K562 (cell line): ENCODE data around the gene PPIH. TPM values are rescaled to one million over a fixed set of nuclear protein-coding genes. Genes with fewer than 3 reads are reported as not detected.

ENCODE experiments used
- CHAMP1 ChIP-seq: fragments of 450-650 bp; IDR thresholded peaks from 2 replicates; pipeline ENCODE4 v1.6.1; 2016; ENCODE audit warnings: mild to moderate bottlenecking
- E2F3 ChIP-seq: fragments of 250-450 bp; sonication (Bioruptor Pico); IDR thresholded peaks from 2 replicates; pipeline ENCODE4 v1.4.0; 2020; ENCODE audit warnings: mild to moderate bottlenecking
- FOXK2 ChIP-seq, 2 experiments: fragments of 450-650 bp; IDR thresholded peaks in 1 of 2; conservative IDR thresholded peaks in 1 of 2; 2 replicates each; pipeline ENCODE4 v1.6.1; 2016; ENCODE audit warnings: low read depth in 2 of 2, mild to moderate bottlenecking in 1 of 2
- HDAC8 ChIP-seq: fragments of 450-650 bp; IDR thresholded peaks from 2 replicates; pipeline ENCODE4 v1.6.1; 2016; ENCODE audit warnings: mild to moderate bottlenecking, missing genetic modification characterization, moderate library complexity, missing compliant biosample characterization
- HMG20B ChIP-seq: fragments of 250-450 bp; sonication (Bioruptor Pico); IDR thresholded peaks from 2 replicates; pipeline ENCODE4 v1.5.0; 2021; ENCODE audit warnings: mild to moderate bottlenecking
- HOXB6 ChIP-seq: fragments of 250-450 bp; sonication (Bioruptor Pico); IDR thresholded peaks from 2 replicates; pipeline ENCODE4 v1.5.1; 2022; ENCODE audit warnings: mild to moderate bottlenecking, borderline replicate concordance
- JUNB ChIP-seq: fragments of 450-650 bp; formaldehyde crosslinking; conservative IDR thresholded peaks from 2 replicates; pipeline ENCODE4 v1.4.0; 2020; ENCODE audit warnings: mild to moderate bottlenecking
- MAFF ChIP-seq: IDR thresholded peaks from 2 replicates; pipeline ENCODE4 v1.6.1; 2012; ENCODE audit warnings: low read length, improper control_type of control experiment
- MECOM ChIP-seq: fragments of 250-450 bp; sonication (Bioruptor Pico); IDR thresholded peaks from 2 replicates; pipeline ENCODE4 v1.8.0; 2022; ENCODE audit warnings: inconsistent platforms
- NCOA4 ChIP-seq: fragments of 450-650 bp; IDR thresholded peaks from 2 replicates; pipeline ENCODE4 v1.6.1; 2018; ENCODE audit warnings: mild to moderate bottlenecking; ENCODE audit not compliant: partially characterized antibody
- RUNX1 ChIP-seq: sonication (generic); IDR thresholded peaks from 2 replicates; pipeline ENCODE4 v1.6.1; 2016; ENCODE audit warnings: antibody characterized with exemption, low read depth
- SMARCA4 ChIP-seq: fragments of 450-650 bp; IDR thresholded peaks from 2 replicates; pipeline ENCODE4 v1.6.1; 2016
- SNRNP70 ChIP-seq: fragments of 200-400 bp; formaldehyde crosslinking; optimal IDR thresholded peaks from 2 replicates; pipeline ENCODE3; 2017; ENCODE audit warnings: low read depth, low read length
- STAG1 ChIP-seq: sonication (generic); formaldehyde crosslinking; IDR thresholded peaks from 2 replicates; pipeline ENCODE4 v1.5.0; 2020; ENCODE audit warnings: missing genetic modification reagents, borderline replicate concordance
- TCF15 ChIP-seq: fragments of 250-450 bp; sonication (Bioruptor Pico); IDR thresholded peaks from 2 replicates; pipeline ENCODE4 v1.8.0; 2022; ENCODE audit warnings: moderate library complexity, mild to moderate bottlenecking, inconsistent platforms
- TEAD2 ChIP-seq: fragments of 450-650 bp; IDR thresholded peaks from 2 replicates; pipeline ENCODE4 v1.6.1; 2016; ENCODE audit warnings: missing genetic modification characterization, control low read depth, missing compliant biosample characterization
- TSC22D4 ChIP-seq: fragments of 450-650 bp; IDR thresholded peaks from 2 replicates; pipeline ENCODE4 v1.6.1; 2016; ENCODE audit warnings: missing genetic modification characterization, missing biosample characterization, control low read depth
- TSHZ1 ChIP-seq: fragments of 250-450 bp; sonication (Bioruptor Pico); IDR thresholded peaks from 2 replicates; pipeline ENCODE4 v1.4.0; 2020; ENCODE audit warnings: mild to moderate bottlenecking, moderate library complexity
- USF1 ChIP-seq: sonication (generic); formaldehyde crosslinking; IDR thresholded peaks from 2 replicates; pipeline ENCODE4 v1.9.0; 2022; ENCODE audit warnings: mild to moderate bottlenecking, missing genetic modification reagents
- ZBED1 ChIP-seq: IDR thresholded peaks from 2 replicates; pipeline ENCODE4 v1.6.1; 2014
- ZNF696 ChIP-seq: fragments of 250-450 bp; sonication (Bioruptor Pico); conservative IDR thresholded peaks from 2 replicates; pipeline ENCODE4 v1.4.0; 2020; ENCODE audit warnings: mild to moderate bottlenecking, moderate library complexity
- ZNF764 ChIP-seq: fragments of 250-450 bp; sonication (Bioruptor Pico); IDR thresholded peaks from 2 replicates; pipeline ENCODE4 v1.4.0; 2020; ENCODE audit warnings: low read depth, mild to moderate bottlenecking, moderate library complexity
- polyA plus RNA-seq, 8 experiments: library from polyadenylated mRNA; depleted of rRNA in 4 of 8; stranded (reverse) in 5 of 8; unstranded in 3 of 8; fragments of >200 nt; fragmentation: Nextera tagmentation in 2 of 8; fragmentation: Illumina TruSeq in 1 of 8; extraction: Ambion mirVana in 2 of 8; extraction: Trizol in 1 of 8; gene quantifications; 2 replicates each; pipeline versions ENCODE4 v1.2.1 to v1.2.3, GENCODE V29; 2011 to 2014; ENCODE audit warnings: inconsistent platforms in 1 of 8, missing spikeins in 1 of 8
- total RNA-seq, 7 experiments: library from RNA; depleted of rRNA in 6 of 7; stranded (reverse); fragments of >200 nt in 6 of 7; fragmentation: Illumina TruSeq in 2 of 7; extraction: Trizol in 2 of 7; gene quantifications; 2 replicates each; pipeline versions ENCODE4 v1.2.1 to v1.2.3, GENCODE V29; 2011 to 2021; ENCODE audit warnings: low replicate concordance in 1 of 7

The PPIH gene
- total and polyA plus RNA-seq, 9 of the 15 experiments (the other 6 are each of a cell fraction or from before 2014, with no cell fraction given), result 197 to 470 (median 277) TPM

GRCh38 chr1:42657981-42658876, at the start of gene PPIH (continued):
- no peak for TF ChIP-seq JUNB (CRISPR knock-in tag)
- TF ChIP-seq STAG1 (CRISPR knock-in tag), result no peak
- TF ChIP-seq CHAMP1, result no peak
- no peak for TF ChIP-seq HMG20B (CRISPR knock-in tag)
- TF ChIP-seq HOXB6 (CRISPR knock-in tag), result no peak
- peak; percentile 58; the same call in 1 of the 2 replicates for TF ChIP-seq ZBED1
- no peak; the same call in 1 of the 2 replicates for TF ChIP-seq HDAC8 (tag)
- no peak for TF ChIP-seq TCF15 (CRISPR knock-in tag)
- peak; percentile 74 to 75 for TF ChIP-seq FOXK2 (conservative IDR thresholded peaks at IDR 0.05 in 1 of 2, IDR thresholded peaks at IDR 0.05 in 1 of 2; ENCODE audit: low read depth in 2 of 2)
- TF ChIP-seq ZNF764, result no peak
- peak; percentile 49; the same call in 1 of the 2 replicates for TF ChIP-seq MECOM (CRISPR knock-in tag)
- TF ChIP-seq MAFF, result no peak
- TF ChIP-seq TSC22D4 (tag), result no peak
- TF ChIP-seq TEAD2 (tag), result no peak
- peak; percentile 67; the same call in 1 of the 2 replicates for TF ChIP-seq E2F3 (CRISPR knock-in tag)
- TF ChIP-seq NCOA4, result no peak
- TF ChIP-seq RUNX1, result 0 out of 2 replicates have a peak, but pooled peaks have one; percentile 66
- no peak for TF ChIP-seq SNRNP70
- TF ChIP-seq SMARCA4, result peak; percentile 66; the same call in 1 of the 2 replicates
- TF ChIP-seq TSHZ1, result no peak
- TF ChIP-seq ZNF696, result no peak
- TF ChIP-seq USF1 (CRISPR knock-in tag), result no peak; the same call in none of the 2 replicates
